ENCODE measurements around the gene ADIRF. TPM values are rescaled to one million over a fixed set of nuclear protein-coding genes. Genes with fewer than 3 reads are reported as not detected.
"Not testable (repeated sequence)": the region's sequence is repeated elsewhere in the genome, so short reads cannot be mapped to it uniquely, and the experiment has no call there.

Gene ADIRF
- total RNA-seq, 1 experiment from 2014 or later = not detected

DNA sequence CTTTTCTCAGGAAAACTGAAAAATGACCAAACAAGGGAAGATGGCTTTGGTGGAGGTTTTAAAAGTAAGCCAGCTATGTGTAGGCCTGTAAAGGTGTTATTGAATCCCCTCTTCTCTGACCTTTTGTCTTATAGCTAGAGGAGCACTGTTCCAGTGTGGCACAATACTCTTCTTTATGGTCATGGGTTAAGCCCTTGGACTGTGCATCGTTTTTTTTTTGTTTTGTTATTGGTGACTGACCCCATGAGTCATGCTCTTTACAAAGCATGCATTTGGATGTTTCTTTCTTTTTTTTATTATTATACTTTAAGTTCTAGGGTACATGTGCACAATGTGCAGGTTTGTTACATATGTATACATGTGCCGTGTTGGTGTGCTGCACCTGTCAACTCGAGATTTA lies 32.2 kb downstream of the ADIRF start:
- Mint-ChIP-seq H3K27me3 (ENCODE audit: insufficient read depth, unreplicated experiment) (no peaks in the 10 kb centered on the region), H3K27ac (ENCODE audit: unreplicated experiment) (no peak overlapping the region), H3K4me3 (ENCODE audit: unreplicated experiment) (no peak overlapping the region), H3K36me3 (ENCODE audit: insufficient read depth, unreplicated experiment) (no peaks in the 10 kb centered on the region), H3K4me1 (ENCODE audit: low read depth, unreplicated experiment) (no peaks in the 10 kb centered on the region), H3K9me3 (ENCODE audit: unreplicated experiment) (no peaks in the 10 kb centered on the region)
- Histone ChIP-seq H3K9me3 (no peaks in the 10 kb centered on the region), H3K36me3 (ENCODE audit: control insufficient read depth, insufficient read depth, low read length) (no peaks in the 10 kb centered on the region), H3K4me1 (no peaks in the 10 kb centered on the region), H3K4me3 (ENCODE audit: low read depth, low read length) (no peak overlapping the region), H3K27me3 (replicated peaks; ENCODE audit: control insufficient read depth, insufficient read depth, low read length) (no peaks in the 10 kb centered on the region)
- TF ChIP-seq, protein P1, sequence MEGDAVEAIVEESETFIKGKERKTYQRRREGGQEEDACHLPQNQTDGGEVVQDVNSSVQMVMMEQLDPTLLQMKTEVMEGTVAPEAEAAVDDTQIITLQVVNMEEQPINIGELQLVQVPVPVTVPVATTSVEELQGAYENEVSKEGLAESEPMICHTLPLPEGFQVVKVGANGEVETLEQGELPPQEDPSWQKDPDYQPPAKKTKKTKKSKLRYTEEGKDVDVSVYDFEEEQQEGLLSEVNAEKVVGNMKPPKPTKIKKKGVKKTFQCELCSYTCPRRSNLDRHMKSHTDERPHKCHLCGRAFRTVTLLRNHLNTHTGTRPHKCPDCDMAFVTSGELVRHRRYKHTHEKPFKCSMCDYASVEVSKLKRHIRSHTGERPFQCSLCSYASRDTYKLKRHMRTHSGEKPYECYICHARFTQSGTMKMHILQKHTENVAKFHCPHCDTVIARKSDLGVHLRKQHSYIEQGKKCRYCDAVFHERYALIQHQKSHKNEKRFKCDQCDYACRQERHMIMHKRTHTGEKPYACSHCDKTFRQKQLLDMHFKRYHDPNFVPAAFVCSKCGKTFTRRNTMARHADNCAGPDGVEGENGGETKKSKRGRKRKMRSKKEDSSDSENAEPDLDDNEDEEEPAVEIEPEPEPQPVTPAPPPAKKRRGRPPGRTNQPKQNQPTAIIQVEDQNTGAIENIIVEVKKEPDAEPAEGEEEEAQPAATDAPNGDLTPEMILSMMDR (IDR thresholded peaks at IDR 0.05; ENCODE audit: insufficient read depth in 1 of 2, low read depth in 1 of 2, low read length in 1 of 2, severe bottlenecking in 1 of 2, unreplicated experiment in 1 of 2) = no peak
- ChIA-PET CTCF (no interaction called here), POLR2A (no interaction called here)
- DNase-seq = no peak
- intact Hi-C loops (cut with micrococcal nuclease; ENCODE audit: unreplicated experiment) = no loop called here
- BruUV-seq (replicated peaks) = no TSS peak

DNA sequence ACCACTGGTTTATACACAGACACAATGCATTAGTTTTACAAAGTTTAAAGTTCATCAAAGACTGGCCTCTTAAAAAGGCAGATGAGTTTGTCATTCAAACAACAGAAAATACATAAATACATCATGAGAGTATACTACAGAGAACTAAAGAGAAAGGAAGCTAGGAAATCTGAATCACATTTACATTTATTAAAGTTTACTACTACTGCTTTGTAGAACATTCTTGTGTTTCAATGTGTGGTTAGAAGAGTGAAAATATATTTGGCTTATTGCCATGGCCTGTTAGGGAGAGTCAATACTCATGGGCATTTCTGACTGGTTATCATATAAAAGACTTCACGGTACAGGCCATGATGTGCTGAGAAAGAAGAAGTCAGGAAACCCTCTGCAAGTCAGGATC lies 38.8 kb downstream of the ADIRF start:
- H3K4me3 Mint-ChIP-seq (ENCODE audit: unreplicated experiment); H3K36me3 Mint-ChIP-seq (ENCODE audit: insufficient read depth, unreplicated experiment); intact Hi-C loops (cut with micrococcal nuclease; ENCODE audit: unreplicated experiment); H3K4me3 ChIP-seq (ENCODE audit: low read depth, low read length); H3K27me3 Mint-ChIP-seq (ENCODE audit: insufficient read depth, unreplicated experiment); H3K4me1 Mint-ChIP-seq (ENCODE audit: low read depth, unreplicated experiment); BruUV-seq (replicated peaks); DNase-seq; H3K9me3 ChIP-seq; H3K27me3 ChIP-seq (replicated peaks; ENCODE audit: control insufficient read depth, insufficient read depth, low read length); H3K36me3 ChIP-seq (ENCODE audit: control insufficient read depth, insufficient read depth, low read length); H3K4me1 ChIP-seq; H3K9me3 Mint-ChIP-seq (ENCODE audit: unreplicated experiment); CTCF ChIA-PET: not testable (repeated sequence)
- POLR2A ChIA-PET = interaction anchor here (0.6 kb wide), 1 partner anchor 41 kb away, joined by 4 read pairs; no protein-coding TSS in a partner anchor
- H3K27ac Mint-ChIP-seq (ENCODE audit: unreplicated experiment) = peak overlapping the region; percentile 31

GRCh38 chr10:87007674-87008073 lies 39.4 kb downstream of the ADIRF start:
- DNase-seq; CTCF ChIA-PET; H3K9me3 Mint-ChIP-seq (ENCODE audit: unreplicated experiment); BruUV-seq (replicated peaks); H3K36me3 Mint-ChIP-seq (ENCODE audit: insufficient read depth, unreplicated experiment); H3K4me3 ChIP-seq (ENCODE audit: low read depth, low read length); intact Hi-C loops (cut with micrococcal nuclease; ENCODE audit: unreplicated experiment); H3K27me3 Mint-ChIP-seq (ENCODE audit: insufficient read depth, unreplicated experiment); H3K36me3 ChIP-seq (ENCODE audit: control insufficient read depth, insufficient read depth, low read length); H3K4me1 ChIP-seq; H3K27me3 ChIP-seq (replicated peaks; ENCODE audit: control insufficient read depth, insufficient read depth, low read length); H3K9me3 ChIP-seq; H3K4me3 Mint-ChIP-seq (ENCODE audit: unreplicated experiment); H3K4me1 Mint-ChIP-seq (ENCODE audit: low read depth, unreplicated experiment): not testable (repeated sequence)
- POLR2A ChIA-PET = interaction anchor here (0.6 kb wide), 1 partner anchor 41 kb away, joined by 4 read pairs; no protein-coding TSS in a partner anchor
- peak overlapping the region; percentile 31 for H3K27ac Mint-ChIP-seq (ENCODE audit: unreplicated experiment)

GRCh38 chr10:87008303-87008702 lies 40.0 kb downstream of the ADIRF start:
- H3K9me3 ChIP-seq; POLR2A ChIA-PET; intact Hi-C loops (cut with micrococcal nuclease; ENCODE audit: unreplicated experiment): not testable (repeated sequence)

DNA sequence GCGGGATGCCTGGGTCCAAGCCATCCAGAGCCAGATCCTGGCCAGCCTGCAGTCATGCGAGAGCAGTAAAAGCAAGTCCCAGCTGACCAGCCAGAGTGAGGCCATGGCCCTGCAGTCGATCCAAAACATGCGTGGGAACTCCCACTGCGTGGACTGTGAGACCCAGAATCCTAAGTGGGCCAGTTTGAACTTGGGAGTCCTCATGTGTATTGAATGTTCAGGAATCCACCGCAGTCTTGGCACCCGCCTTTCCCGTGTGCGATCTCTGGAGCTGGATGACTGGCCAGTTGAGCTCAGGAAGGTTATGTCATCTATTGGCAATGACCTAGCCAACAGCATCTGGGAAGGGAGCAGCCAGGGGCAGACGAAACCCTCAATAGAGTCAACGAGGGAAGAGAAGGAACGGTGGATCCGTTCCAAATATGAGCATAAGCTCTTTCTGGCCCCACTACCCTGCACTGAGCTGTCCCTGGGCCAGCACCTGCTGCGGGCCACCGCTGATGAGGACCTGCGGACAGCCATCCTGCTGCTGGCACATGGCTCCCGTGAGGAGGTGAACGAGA lies 40.9 kb downstream of the ADIRF start:
- H3K9me3 Mint-ChIP-seq (ENCODE audit: unreplicated experiment); H3K36me3 Mint-ChIP-seq (ENCODE audit: insufficient read depth, unreplicated experiment); H3K4me1 ChIP-seq; H3K27me3 ChIP-seq (replicated peaks; ENCODE audit: control insufficient read depth, insufficient read depth, low read length); intact Hi-C loops (cut with micrococcal nuclease; ENCODE audit: unreplicated experiment); H3K4me3 ChIP-seq (ENCODE audit: low read depth, low read length); BruUV-seq (replicated peaks); POLR2A ChIA-PET; H3K9me3 ChIP-seq; H3K36me3 ChIP-seq (ENCODE audit: control insufficient read depth, insufficient read depth, low read length); H3K4me3 Mint-ChIP-seq (ENCODE audit: unreplicated experiment); H3K27me3 Mint-ChIP-seq (ENCODE audit: insufficient read depth, unreplicated experiment); CTCF ChIA-PET; H3K27ac Mint-ChIP-seq (ENCODE audit: unreplicated experiment); DNase-seq; H3K4me1 Mint-ChIP-seq (ENCODE audit: low read depth, unreplicated experiment): not testable (repeated sequence)

More at GRCh38 chr10:87008303-87008702, 40.0 kb downstream of the ADIRF start:
- BruUV-seq (replicated peaks); H3K4me3 Mint-ChIP-seq (ENCODE audit: unreplicated experiment); DNase-seq; H3K27me3 Mint-ChIP-seq (ENCODE audit: insufficient read depth, unreplicated experiment); H3K4me1 ChIP-seq; H3K4me3 ChIP-seq (ENCODE audit: low read depth, low read length); H3K4me1 Mint-ChIP-seq (ENCODE audit: low read depth, unreplicated experiment); H3K27me3 ChIP-seq (replicated peaks; ENCODE audit: control insufficient read depth, insufficient read depth, low read length); H3K27ac Mint-ChIP-seq (ENCODE audit: unreplicated experiment); CTCF ChIA-PET; H3K36me3 ChIP-seq (ENCODE audit: control insufficient read depth, insufficient read depth, low read length); H3K36me3 Mint-ChIP-seq (ENCODE audit: insufficient read depth, unreplicated experiment); H3K9me3 Mint-ChIP-seq (ENCODE audit: unreplicated experiment): not testable (repeated sequence)

GRCh38 chr10:87013528-87013927 lies 45.2 kb downstream of the ADIRF start:
- CTCF ChIA-PET = not testable (repeated sequence)

More at GRCh38 chr10:87013528-87013927, 45.2 kb downstream of the ADIRF start:
- intact Hi-C loops (cut with micrococcal nuclease; ENCODE audit: unreplicated experiment); H3K4me1 ChIP-seq; POLR2A ChIA-PET; H3K27me3 Mint-ChIP-seq (ENCODE audit: insufficient read depth, unreplicated experiment); H3K36me3 ChIP-seq (ENCODE audit: control insufficient read depth, insufficient read depth, low read length); DNase-seq; H3K4me3 Mint-ChIP-seq (ENCODE audit: unreplicated experiment); H3K36me3 Mint-ChIP-seq (ENCODE audit: insufficient read depth, unreplicated experiment); H3K4me3 ChIP-seq (ENCODE audit: low read depth, low read length); H3K9me3 ChIP-seq; H3K27me3 ChIP-seq (replicated peaks; ENCODE audit: control insufficient read depth, insufficient read depth, low read length); H3K9me3 Mint-ChIP-seq (ENCODE audit: unreplicated experiment); H3K4me1 Mint-ChIP-seq (ENCODE audit: low read depth, unreplicated experiment); BruUV-seq (replicated peaks); H3K27ac Mint-ChIP-seq (ENCODE audit: unreplicated experiment): not testable (repeated sequence)
